ENCODE results near the gene PACS2. TPM values are rescaled to one million over a fixed set of nuclear protein-coding genes. Genes with fewer than 3 reads are reported as not detected.
"Not testable (repeated sequence)": the region's sequence is repeated elsewhere in the genome, so short reads cannot be mapped to it uniquely, and the experiment has no call there.

Gene PACS2
- total and polyA plus RNA-seq, 4 experiments from 2014 or later, result 1.9 to 76.6 (median 39.3) TPM

DNA sequence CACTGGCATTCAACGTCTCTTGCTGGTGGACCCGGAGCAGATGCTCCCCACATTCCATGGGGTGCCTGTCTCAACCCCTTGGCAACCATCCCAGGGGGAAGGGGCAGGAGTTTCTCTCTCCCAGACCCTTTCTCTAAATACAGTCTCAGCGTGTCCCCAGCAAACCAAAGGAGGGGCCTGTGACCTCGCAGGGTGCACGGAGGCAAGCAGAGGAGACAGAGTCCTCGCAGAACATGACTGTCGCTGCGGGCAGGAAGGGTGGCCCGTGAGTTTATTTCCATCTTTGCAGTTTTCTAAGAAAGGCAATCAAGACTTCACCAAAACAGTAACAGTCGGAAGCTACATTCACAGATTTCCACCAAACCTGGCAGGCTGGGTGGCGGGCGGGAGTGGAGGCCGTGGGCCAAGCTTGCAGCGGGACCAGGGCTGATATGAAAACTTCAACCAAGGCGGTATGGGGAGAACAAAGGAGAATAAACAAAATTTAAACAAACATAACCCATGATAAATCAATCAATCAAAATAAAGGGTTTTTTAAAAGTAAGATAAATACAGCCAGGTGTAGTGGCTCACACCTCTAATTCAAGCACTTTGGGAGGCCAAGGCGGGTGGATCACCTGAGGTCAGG is 32.3 kb upstream of the PACS2 start:
- Histone ChIP-seq H3K27ac (ENCODE audit: low read depth, low read length) (no peak overlapping the region), H3K4me3 (ENCODE audit: low read length in 2 of 2) (no peak overlapping the region), H3K9me3 (ENCODE audit: control insufficient read depth in 1 of 2, low read length in 2 of 2) (no peaks in the 10 kb centered on the region), H3K36me3 (ENCODE audit: insufficient read depth, low read length) (no peaks in the 10 kb centered on the region), H3K4me1 (ENCODE audit: insufficient read depth, low read length) (no peaks in the 10 kb centered on the region), H3K27me3 (ENCODE audit: insufficient read depth, low read length) (no peaks in the 10 kb centered on the region)
- intact Hi-C loops (cut with micrococcal nuclease), result loop anchor here (1.0 kb wide), 1 partner anchor 80 kb away; no protein-coding TSS in a partner anchor
- POLR2A ChIA-PET (ENCODE audit: partially characterized antibody), result no interaction called here
- CTCF ChIA-PET (ENCODE audit: partially characterized antibody), result interaction anchor here (1.2 kb wide), 1 partner anchor 70 kb away, joined by 3 read pairs; no protein-coding TSS in a partner anchor
- DNase-seq, result no peak
- Mint-ChIP-seq H3K9me3 (no peaks in the 10 kb centered on the region), H3K4me3 (peak overlapping the region in 1 of 8 donors; percentile 29), H3K36me3 (peaks cover 4 to 15% of the 10 kb centered on the region in 2 donors), H3K27me3 (no peaks in the 10 kb centered on the region), H3K27ac (peak overlapping the region in 2 of 7 donors; percentile 3 to 68), H3K4me1 (peaks cover 18 to 54% (median 26%) of the 10 kb centered on the region in 4 donors)

- Mint-ChIP-seq H3K27me3 (no peaks in the 10 kb centered on the region), H3K36me3 (peaks cover 4 to 15% of the 10 kb centered on the region in 2 donors), H3K4me3 (no peak overlapping the region), H3K4me1 (peaks cover 20 to 56% (median 26%) of the 10 kb centered on the region in 4 donors), H3K27ac (no peak overlapping the region), H3K9me3 (no peaks in the 10 kb centered on the region)
- Histone ChIP-seq H3K27ac (ENCODE audit: low read depth, low read length) (no peak overlapping the region), H3K36me3 (ENCODE audit: insufficient read depth, low read length) (no peaks in the 10 kb centered on the region), H3K4me3 (ENCODE audit: low read length in 2 of 2) (no peak overlapping the region), H3K4me1 (ENCODE audit: insufficient read depth, low read length) (no peaks in the 10 kb centered on the region), H3K9me3 (ENCODE audit: control insufficient read depth in 1 of 2, low read length in 2 of 2) (no peaks in the 10 kb centered on the region), H3K27me3 (ENCODE audit: insufficient read depth, low read length) (no peaks in the 10 kb centered on the region)
- POLR2A ChIA-PET (ENCODE audit: partially characterized antibody), result no interaction called here
- intact Hi-C loops (cut with micrococcal nuclease), result no loop called here
- no peak for DNase-seq
- CTCF ChIA-PET (ENCODE audit: partially characterized antibody), result interaction anchor here (1.2 kb wide), 1 partner anchor 69 kb away, joined by 3 read pairs; no protein-coding TSS in a partner anchor
These were observed 31.5 kb upstream of the PACS2 start for GRCh38 chr14:105283028-105283427.

DNA sequence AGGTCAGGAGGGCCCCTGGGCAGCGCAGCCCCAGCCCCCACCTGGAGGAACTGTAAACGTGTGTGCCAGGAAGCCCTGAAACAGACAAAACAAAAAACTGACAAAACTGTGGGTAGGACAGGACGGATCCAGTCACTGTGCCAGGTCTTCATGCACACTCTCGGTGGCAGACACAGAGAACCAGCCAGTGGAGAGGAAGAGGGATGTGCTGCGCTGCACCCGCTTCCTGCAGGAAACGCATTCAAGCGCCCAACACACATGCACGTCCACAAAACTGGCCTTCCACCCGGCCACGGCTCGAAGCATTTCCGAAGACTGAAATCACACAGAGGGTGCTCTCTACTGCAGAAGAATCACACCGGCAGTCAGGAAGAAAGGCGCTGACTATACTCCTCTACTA is 30.6 kb upstream of the PACS2 start:
- no peaks in the 10 kb centered on the region for H3K9me3 Mint-ChIP-seq
- peak overlapping the region in 2 of 7 donors; percentile 53 to 57 for H3K27ac Mint-ChIP-seq
- Histone ChIP-seq H3K4me1 (ENCODE audit: insufficient read depth, low read length) (no peaks in the 10 kb centered on the region), H3K27ac (ENCODE audit: low read depth, low read length) (no peak overlapping the region), H3K27me3 (ENCODE audit: insufficient read depth, low read length) (no peaks in the 10 kb centered on the region), H3K9me3 (ENCODE audit: control insufficient read depth in 1 of 2, low read length in 2 of 2) (no peaks in the 10 kb centered on the region), H3K36me3 (ENCODE audit: insufficient read depth, low read length) (no peaks in the 10 kb centered on the region), H3K4me3 (ENCODE audit: low read length in 2 of 2) (no peak overlapping the region)
- intact Hi-C loops (cut with micrococcal nuclease), result no loop called here
- ChIA-PET CTCF (ENCODE audit: partially characterized antibody) (no interaction called here), POLR2A (ENCODE audit: partially characterized antibody) (no interaction called here)
- peaks cover 4 to 15% of the 10 kb centered on the region in 2 donors for H3K36me3 Mint-ChIP-seq
- H3K27me3 Mint-ChIP-seq, result no peaks in the 10 kb centered on the region
- H3K4me1 Mint-ChIP-seq, result peaks cover 20 to 56% (median 26%) of the 10 kb centered on the region in 4 donors
- no peak for DNase-seq
- peak overlapping the region in 1 of 8 donors; percentile 36 for H3K4me3 Mint-ChIP-seq

DNA sequence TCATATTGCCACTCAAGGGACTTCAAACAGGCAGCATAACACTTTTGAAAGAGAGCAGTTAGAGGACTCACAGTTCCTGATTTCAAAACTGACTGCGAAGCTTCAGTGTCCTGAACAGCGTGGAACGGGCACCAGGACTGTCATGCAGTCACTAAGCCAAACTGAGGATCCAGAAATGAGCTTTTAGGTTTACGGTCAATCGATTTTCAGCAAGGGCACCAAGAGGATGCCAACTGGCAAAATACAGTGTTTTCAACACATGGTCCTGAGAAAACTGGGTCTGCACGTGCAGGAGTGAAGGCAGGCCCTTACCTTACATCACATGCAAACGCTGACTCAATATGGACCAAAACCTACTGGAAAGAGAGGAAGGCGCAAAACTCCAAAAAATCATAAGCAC is 29.4 kb upstream of the PACS2 start:
- Histone ChIP-seq H3K27me3 (ENCODE audit: insufficient read depth, low read length) (no peaks in the 10 kb centered on the region), H3K4me1 (ENCODE audit: insufficient read depth, low read length) (no peaks in the 10 kb centered on the region), H3K27ac (ENCODE audit: low read depth, low read length) (no peak overlapping the region), H3K36me3 (ENCODE audit: insufficient read depth, low read length) (no peaks in the 10 kb centered on the region), H3K4me3 (ENCODE audit: low read length in 2 of 2) (no peak overlapping the region), H3K9me3 (ENCODE audit: control insufficient read depth in 1 of 2, low read length in 2 of 2) (no peaks in the 10 kb centered on the region)
- Mint-ChIP-seq H3K4me1 (peaks cover 22 to 53% (median 27%) of the 10 kb centered on the region in 4 donors), H3K4me3 (no peak overlapping the region), H3K27me3 (no peaks in the 10 kb centered on the region), H3K27ac (peak overlapping the region in 2 of 7 donors; percentile 38 to 82), H3K36me3 (peaks cover 4 to 15% of the 10 kb centered on the region in 2 donors), H3K9me3 (no peaks in the 10 kb centered on the region)
- intact Hi-C loops (cut with micrococcal nuclease), result no loop called here
- POLR2A ChIA-PET (ENCODE audit: partially characterized antibody), result interaction anchor here (1.1 kb wide), 1 partner anchor 16 kb away, joined by 3 read pairs; the partner anchor contains the start of gene BRF1
- CTCF ChIA-PET (ENCODE audit: partially characterized antibody), result interaction anchor here (0.9 kb wide), 1 partner anchor 84 kb away, joined by 3 read pairs; no protein-coding TSS in a partner anchor
- DNase-seq, result no peak

DNA sequence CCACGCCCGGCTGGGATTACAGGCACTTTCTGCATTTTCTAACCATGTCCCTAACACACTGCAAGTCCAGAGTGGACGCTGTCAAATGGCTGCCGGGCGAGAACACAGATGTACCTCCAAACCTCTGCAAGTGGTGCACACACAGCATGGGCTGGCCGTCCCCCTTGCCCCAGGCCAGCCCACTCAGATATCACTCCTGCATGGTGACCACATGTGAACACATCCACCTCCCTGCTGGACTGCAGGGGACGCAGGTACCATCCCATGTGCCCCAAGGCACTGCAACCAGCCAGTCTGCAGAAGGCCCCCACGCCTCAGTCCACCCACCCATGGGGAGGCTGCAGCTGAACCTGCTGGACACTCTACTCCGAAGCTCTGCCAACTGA is 27.8 kb upstream of the PACS2 start:
- H3K4me1 Mint-ChIP-seq, result peaks cover 25 to 58% (median 32%) of the 10 kb centered on the region in 4 donors

GRCh38 chr14:105287249-105288102 is 27.1 kb upstream of the PACS2 start:
- H3K27me3 Mint-ChIP-seq, result no peaks in the 10 kb centered on the region
- ChIA-PET POLR2A (ENCODE audit: partially characterized antibody) (interaction anchor here (1.5 kb wide), 1 partner anchor 14 kb away, joined by 4 read pairs; the partner anchor contains the start of gene BRF1), CTCF (ENCODE audit: partially characterized antibody) (no interaction called here)
- H3K4me1 Mint-ChIP-seq, result peaks cover 22 to 55% (median 28%) of the 10 kb centered on the region in 4 donors
- intact Hi-C loops (cut with micrococcal nuclease), result no loop called here
- Histone ChIP-seq H3K27me3 (ENCODE audit: insufficient read depth, low read length) (no peaks in the 10 kb centered on the region), H3K4me1 (ENCODE audit: insufficient read depth, low read length) (peaks cover 5% of the 10 kb centered on the region), H3K36me3 (ENCODE audit: insufficient read depth, low read length) (no peaks in the 10 kb centered on the region), H3K4me3 (ENCODE audit: low read length in 2 of 2) (no peak overlapping the region), H3K27ac (ENCODE audit: low read depth, low read length) (no peak overlapping the region), H3K9me3 (ENCODE audit: control insufficient read depth in 1 of 2, low read length in 2 of 2) (no peaks in the 10 kb centered on the region)
- H3K9me3 Mint-ChIP-seq, result no peaks in the 10 kb centered on the region
- DNase-seq, result no peak
- no peak overlapping the region for H3K27ac Mint-ChIP-seq
- H3K4me3 Mint-ChIP-seq, result no peak overlapping the region
- H3K36me3 Mint-ChIP-seq, result peaks cover 4 to 12% of the 10 kb centered on the region in 2 donors

More for the DNA sequence above, 27.8 kb upstream of the PACS2 start:
- H3K36me3 Mint-ChIP-seq, result peaks cover 4 to 13% of the 10 kb centered on the region in 2 donors
- ChIA-PET POLR2A (ENCODE audit: partially characterized antibody) (no interaction called here), CTCF (ENCODE audit: partially characterized antibody) (no interaction called here)
- no peaks in the 10 kb centered on the region for H3K27me3 Mint-ChIP-seq
- Histone ChIP-seq H3K36me3 (ENCODE audit: insufficient read depth, low read length) (no peaks in the 10 kb centered on the region), H3K9me3 (ENCODE audit: control insufficient read depth in 1 of 2, low read length in 2 of 2) (no peaks in the 10 kb centered on the region), H3K4me3 (ENCODE audit: low read length in 2 of 2) (no peak overlapping the region), H3K27ac (ENCODE audit: low read depth, low read length) (no peak overlapping the region), H3K4me1 (ENCODE audit: insufficient read depth, low read length) (peaks cover 3% of the 10 kb centered on the region), H3K27me3 (ENCODE audit: insufficient read depth, low read length) (no peaks in the 10 kb centered on the region)
- H3K4me3 Mint-ChIP-seq, result no peak overlapping the region
- no peaks in the 10 kb centered on the region for H3K9me3 Mint-ChIP-seq
- DNase-seq, result no peak
- peak overlapping the region in 1 of 7 donors; percentile 85 for H3K27ac Mint-ChIP-seq
- intact Hi-C loops (cut with micrococcal nuclease), result no loop called here

DNA sequence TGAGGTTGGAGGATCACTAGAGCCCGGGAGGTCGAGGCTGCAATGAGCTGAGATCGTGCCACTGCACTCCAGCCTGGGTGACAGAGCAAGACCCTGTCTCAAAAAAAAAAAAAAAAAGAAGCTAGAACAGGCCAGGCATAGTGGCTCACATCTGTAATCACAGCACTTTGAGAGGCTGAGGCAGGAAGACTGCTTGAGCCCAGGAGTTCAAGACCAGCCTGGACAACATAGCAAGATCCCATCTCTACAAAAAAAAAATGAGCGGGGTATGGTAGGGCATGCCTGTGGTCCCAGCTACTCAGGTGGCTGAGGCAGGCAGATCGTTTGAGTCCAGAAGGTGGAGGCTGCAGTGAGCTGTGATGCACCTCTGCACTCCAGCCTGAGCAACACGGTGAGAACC is 25.6 kb upstream of the PACS2 start:
- H3K27ac ChIP-seq (ENCODE audit: low read depth, low read length); H3K4me3 ChIP-seq (ENCODE audit: low read length in 2 of 2); H3K27me3 Mint-ChIP-seq; DNase-seq; H3K9me3 ChIP-seq (ENCODE audit: control insufficient read depth in 1 of 2, low read length in 2 of 2); H3K36me3 ChIP-seq (ENCODE audit: insufficient read depth, low read length); H3K27me3 ChIP-seq (ENCODE audit: insufficient read depth, low read length); H3K9me3 Mint-ChIP-seq; intact Hi-C loops (cut with micrococcal nuclease): not testable (repeated sequence)
- Mint-ChIP-seq H3K4me3 (peak overlapping the region in 1 of 8 donors; percentile 61), H3K36me3 (peaks cover 4 to 10% of the 10 kb centered on the region in 2 donors), H3K27ac (peak overlapping the region in 2 of 7 donors; percentile 22 to 46), H3K4me1 (peaks cover 17 to 63% (median 29%) of the 10 kb centered on the region in 4 donors)
- CTCF ChIA-PET (ENCODE audit: partially characterized antibody), result interaction anchor here (0.9 kb wide), 1 partner anchor 12 kb away, joined by 3 read pairs; the partner anchor contains the start of gene BRF1
- POLR2A ChIA-PET (ENCODE audit: partially characterized antibody), result interaction anchor here (1.5 kb wide), 1 partner anchor 12 kb away, joined by 4 read pairs; the partner anchor contains the start of gene BRF1
- H3K4me1 ChIP-seq (ENCODE audit: insufficient read depth, low read length), result peaks cover 20% of the 10 kb centered on the region

Data from CD4-positive, alpha-beta memory T cell (primary cell).